ENCODE measurements around the gene ARL9.

Gene ARL9

DNA sequence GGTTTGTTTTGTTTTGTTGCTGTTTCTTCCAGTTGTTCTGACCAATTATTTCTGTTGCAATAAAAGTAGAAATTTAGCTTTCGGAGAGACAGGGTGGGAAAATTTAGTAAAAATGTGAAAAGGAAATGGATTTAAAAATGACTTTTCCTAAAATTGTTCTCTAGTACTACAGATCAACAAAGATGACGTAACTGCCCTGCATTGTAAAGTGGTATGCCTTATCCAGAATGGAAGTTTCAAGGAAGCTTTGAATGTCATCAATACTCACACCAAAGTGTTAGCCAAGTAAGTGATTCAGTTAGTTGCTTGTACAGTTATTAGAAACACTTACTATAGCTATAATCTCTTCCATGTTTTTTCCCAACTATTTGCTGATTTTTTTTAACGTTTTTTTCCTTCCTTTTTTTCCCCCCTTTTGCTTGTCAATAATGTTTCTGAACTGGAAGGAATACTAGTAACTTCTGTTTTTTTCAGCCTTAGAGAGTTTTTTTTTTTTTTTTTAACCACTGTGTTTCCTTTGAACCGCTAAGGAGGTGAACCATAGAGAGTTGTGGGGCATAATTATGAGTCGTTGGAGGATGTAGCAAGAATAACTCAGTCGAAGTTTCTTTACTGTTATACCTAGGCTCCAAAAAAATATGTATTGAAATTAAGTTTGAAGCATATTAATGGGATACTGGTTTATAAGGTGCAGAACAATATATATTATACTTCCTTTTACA lies 35.9 kb upstream of the ARL9 start:
- Histone ChIP-seq H3K23ac (ENCODE audit: low read length) (no peak overlapping the region), H3K79me1 (ENCODE audit: low read length) (peaks cover 11% of the 10 kb centered on the region), H3K27ac (ENCODE audit: low read depth, low read length) (no peak overlapping the region), H4K8ac (ENCODE audit: low read depth, low read length) (no peak overlapping the region), H3K18ac (ENCODE audit: low read length) (no peak overlapping the region), H3K79me2 (ENCODE audit: control insufficient read depth, insufficient read depth, low read length) (peaks cover 33% of the 10 kb centered on the region), H2BK15ac (replicated peaks; ENCODE audit: low read depth) (no peak overlapping the region), H3K27me3 (ENCODE audit: insufficient read depth, low read length, poor library complexity) (no peaks in the 10 kb centered on the region), H3K36me3 (ENCODE audit: control insufficient read depth, insufficient read depth, low read length) (peaks cover 4% of the 10 kb centered on the region), H2BK5ac (ENCODE audit: low read length) (no peak overlapping the region), H3K4me3 (ENCODE audit: low read length) (no peak overlapping the region), H3K4me2 (ENCODE audit: low read length) (no peak overlapping the region), H2AK5ac (ENCODE audit: low read length) (no peak overlapping the region), H3K56ac (ENCODE audit: low read length) (no peak overlapping the region), H4K5ac (ENCODE audit: low read length) (no peak overlapping the region), H3K9ac (ENCODE audit: low read length) (no peak overlapping the region), H3K4ac (ENCODE audit: low read depth, low read length) (no peak overlapping the region), H2BK120ac (ENCODE audit: low read depth, low read length) (no peak overlapping the region), H3K4me1 (ENCODE audit: control insufficient read depth, low read depth, low read length) (peaks cover 2% of the 10 kb centered on the region)
- no peak for DNase-seq
- WGBS (ENCODE audit: extremely low coverage, insufficient coverage, low lambda C conversion rate), result no CpG with 5 or more reads among the region's 6 CpGs

DNA sequence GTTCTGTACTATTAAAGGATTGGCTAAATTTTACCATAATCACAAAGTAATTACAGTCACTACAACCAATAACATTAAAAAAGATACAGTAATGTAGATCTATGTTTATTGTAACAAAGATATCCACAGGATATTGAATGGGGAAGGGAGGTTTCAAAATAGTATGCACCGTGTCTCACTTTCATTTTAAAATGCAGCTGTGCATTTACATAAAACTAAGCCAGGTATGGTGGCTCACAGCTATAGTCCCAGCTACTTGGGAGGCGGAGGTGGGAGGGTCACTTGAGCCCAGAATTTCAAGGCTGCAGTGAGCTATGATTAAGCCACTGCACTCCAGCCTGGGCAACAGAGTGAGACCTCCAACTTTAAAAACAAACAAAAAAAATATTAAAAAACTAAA lies 29.7 kb upstream of the ARL9 start:
- H3K4me2 ChIP-seq (ENCODE audit: low read length), result no peak overlapping the region
- no peak overlapping the region for H3K4ac ChIP-seq (ENCODE audit: low read depth, low read length)
- H3K36me3 ChIP-seq (ENCODE audit: control insufficient read depth, insufficient read depth, low read length), result peaks cover 8% of the 10 kb centered on the region
- no peak for DNase-seq
- no peaks in the 10 kb centered on the region for H3K27me3 ChIP-seq (ENCODE audit: insufficient read depth, low read length, poor library complexity)
- H3K23ac ChIP-seq (ENCODE audit: low read length), result no peak overlapping the region
- no CpG with 5 or more reads among the region's 2 CpGs for WGBS (ENCODE audit: extremely low coverage, insufficient coverage, low lambda C conversion rate)
- no peak overlapping the region for H3K27ac ChIP-seq (ENCODE audit: low read depth, low read length)
- no peak overlapping the region for H3K56ac ChIP-seq (ENCODE audit: low read length)
- H2BK5ac ChIP-seq (ENCODE audit: low read length), result no peak overlapping the region
- H4K8ac ChIP-seq (ENCODE audit: low read depth, low read length), result no peak overlapping the region
- H4K5ac ChIP-seq (ENCODE audit: low read length), result no peak overlapping the region
- H2BK15ac ChIP-seq (replicated peaks; ENCODE audit: low read depth), result no peak overlapping the region
- no peak overlapping the region for H2AK5ac ChIP-seq (ENCODE audit: low read length)
- H3K79me2 ChIP-seq (ENCODE audit: control insufficient read depth, insufficient read depth, low read length), result no peaks in the 10 kb centered on the region
- H3K4me3 ChIP-seq (ENCODE audit: low read length), result no peak overlapping the region
- no peak overlapping the region for H2BK120ac ChIP-seq (ENCODE audit: low read depth, low read length)
- H3K9ac ChIP-seq (ENCODE audit: low read length), result no peak overlapping the region
- peaks cover 2% of the 10 kb centered on the region for H3K79me1 ChIP-seq (ENCODE audit: low read length)
- H3K4me1 ChIP-seq (ENCODE audit: control insufficient read depth, low read depth, low read length), result no peaks in the 10 kb centered on the region
- H3K18ac ChIP-seq (ENCODE audit: low read length), result no peak overlapping the region

DNA sequence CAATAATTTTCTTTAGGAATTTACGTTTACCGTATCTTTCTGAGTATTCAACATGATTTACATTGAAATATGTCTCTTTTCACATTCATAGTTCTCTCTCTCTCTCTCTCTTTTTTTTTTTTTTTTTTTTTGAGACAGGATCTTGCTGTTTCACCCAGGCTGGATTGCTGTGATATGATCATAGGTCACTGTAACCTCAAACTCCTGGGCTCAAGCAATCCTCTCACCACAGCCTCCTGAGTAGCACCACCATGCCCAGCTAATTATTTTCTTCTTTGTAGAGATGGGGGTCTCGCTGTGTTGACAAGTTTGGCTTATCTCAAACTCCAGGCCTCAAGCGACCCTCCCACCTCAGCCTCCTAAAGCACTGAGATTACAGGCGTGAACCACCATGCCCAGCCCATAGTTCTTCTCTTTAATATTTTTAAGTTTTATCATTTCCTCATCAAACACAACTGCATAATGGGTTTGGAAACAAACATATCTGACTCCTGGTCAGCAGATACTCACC lies 28.3 kb upstream of the ARL9 start:
- H4K8ac ChIP-seq (ENCODE audit: low read depth, low read length), result no peak overlapping the region
- no peak overlapping the region for H2AK5ac ChIP-seq (ENCODE audit: low read length)
- no peak overlapping the region for H3K4me2 ChIP-seq (ENCODE audit: low read length)
- H3K4ac ChIP-seq (ENCODE audit: low read depth, low read length), result no peak overlapping the region
- H3K18ac ChIP-seq (ENCODE audit: low read length), result no peak overlapping the region
- H3K79me2 ChIP-seq (ENCODE audit: control insufficient read depth, insufficient read depth, low read length), result no peaks in the 10 kb centered on the region
- no peak overlapping the region for H3K56ac ChIP-seq (ENCODE audit: low read length)
- no peak overlapping the region for H2BK5ac ChIP-seq (ENCODE audit: low read length)
- no peak overlapping the region for H3K23ac ChIP-seq (ENCODE audit: low read length)
- no peak overlapping the region for H3K27ac ChIP-seq (ENCODE audit: low read depth, low read length)
- no CpG with 5 or more reads among the region's 5 CpGs for WGBS (ENCODE audit: extremely low coverage, insufficient coverage, low lambda C conversion rate)
- H4K5ac ChIP-seq (ENCODE audit: low read length), result no peak overlapping the region
- H3K4me3 ChIP-seq (ENCODE audit: low read length), result no peak overlapping the region
- H3K4me1 ChIP-seq (ENCODE audit: control insufficient read depth, low read depth, low read length), result no peaks in the 10 kb centered on the region
- no peak overlapping the region for H3K9ac ChIP-seq (ENCODE audit: low read length)
- H3K27me3 ChIP-seq (ENCODE audit: insufficient read depth, low read length, poor library complexity), result no peaks in the 10 kb centered on the region
- peaks cover 5% of the 10 kb centered on the region for H3K36me3 ChIP-seq (ENCODE audit: control insufficient read depth, insufficient read depth, low read length)
- H2BK120ac ChIP-seq (ENCODE audit: low read depth, low read length), result no peak overlapping the region
- no peak for DNase-seq
- H2BK15ac ChIP-seq (replicated peaks; ENCODE audit: low read depth), result no peak overlapping the region
- no peaks in the 10 kb centered on the region for H3K79me1 ChIP-seq (ENCODE audit: low read length)

DNA sequence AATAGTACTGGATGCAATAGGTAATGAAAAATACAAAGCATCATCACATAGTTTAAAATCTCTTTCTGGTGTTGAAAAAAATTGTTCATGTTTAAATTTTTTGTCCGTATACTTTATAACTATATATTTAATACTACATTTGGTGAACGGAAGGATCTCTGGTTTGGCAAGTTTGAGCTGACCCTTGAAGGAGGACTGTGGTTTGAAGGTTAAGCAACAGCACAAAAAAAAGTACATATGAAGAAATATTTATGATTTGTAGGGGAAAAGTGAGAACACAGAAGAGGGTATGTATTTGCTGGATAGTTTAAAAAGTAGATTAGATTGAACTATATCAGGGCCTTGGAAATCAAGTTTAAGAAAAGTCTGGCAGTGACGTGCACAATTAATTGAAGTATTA lies 24.9 kb upstream of the ARL9 start:
- Histone ChIP-seq H3K18ac (ENCODE audit: low read length) (no peak overlapping the region), H2BK15ac (replicated peaks; ENCODE audit: low read depth) (no peak overlapping the region), H2BK5ac (ENCODE audit: low read length) (no peak overlapping the region), H4K5ac (ENCODE audit: low read length) (no peak overlapping the region), H3K4me3 (ENCODE audit: low read length) (no peak overlapping the region), H3K4me2 (ENCODE audit: low read length) (no peak overlapping the region), H3K9ac (ENCODE audit: low read length) (no peak overlapping the region), H2AK5ac (ENCODE audit: low read length) (no peak overlapping the region), H3K36me3 (ENCODE audit: control insufficient read depth, insufficient read depth, low read length) (peaks cover 5% of the 10 kb centered on the region), H3K27ac (ENCODE audit: low read depth, low read length) (no peak overlapping the region), H4K8ac (ENCODE audit: low read depth, low read length) (no peak overlapping the region), H3K56ac (ENCODE audit: low read length) (no peak overlapping the region), H3K79me1 (ENCODE audit: low read length) (no peaks in the 10 kb centered on the region), H3K4me1 (ENCODE audit: control insufficient read depth, low read depth, low read length) (no peaks in the 10 kb centered on the region), H3K79me2 (ENCODE audit: control insufficient read depth, insufficient read depth, low read length) (no peaks in the 10 kb centered on the region), H3K23ac (ENCODE audit: low read length) (no peak overlapping the region), H2BK120ac (ENCODE audit: low read depth, low read length) (no peak overlapping the region), H3K27me3 (ENCODE audit: insufficient read depth, low read length, poor library complexity) (no peaks in the 10 kb centered on the region), H3K4ac (ENCODE audit: low read depth, low read length) (no peak overlapping the region)
- no peak for DNase-seq
- no CpG with 5 or more reads among the region's 3 CpGs for WGBS (ENCODE audit: extremely low coverage, insufficient coverage, low lambda C conversion rate)

DNA sequence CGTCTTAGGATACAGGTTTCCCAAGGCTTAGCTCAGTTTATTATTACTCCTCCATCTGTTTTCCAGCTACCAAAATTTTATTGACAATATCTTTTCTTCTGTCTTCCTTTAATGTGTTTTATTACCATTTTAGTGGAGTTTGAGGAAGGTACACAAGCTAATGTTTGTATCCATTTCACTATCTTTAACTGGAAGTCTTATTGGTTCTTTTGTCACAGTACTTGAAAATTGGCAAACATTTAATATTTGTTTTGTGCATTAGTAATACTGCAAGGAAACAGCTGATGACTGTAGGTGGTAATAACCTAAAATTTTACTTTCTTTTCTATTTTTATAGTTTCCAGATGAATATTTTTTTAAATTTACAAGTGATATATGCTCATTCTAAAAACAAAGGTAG lies 9.3 kb upstream of the ARL9 start:
- H3K27me3 ChIP-seq (ENCODE audit: insufficient read depth, low read length, poor library complexity), result no peaks in the 10 kb centered on the region
- no peak overlapping the region for H2AK5ac ChIP-seq (ENCODE audit: low read length)
- H3K4ac ChIP-seq (ENCODE audit: low read depth, low read length), result no peak overlapping the region
- no peak overlapping the region for H4K8ac ChIP-seq (ENCODE audit: low read depth, low read length)
- H3K4me2 ChIP-seq (ENCODE audit: low read length), result no peak overlapping the region
- no peak overlapping the region for H3K9ac ChIP-seq (ENCODE audit: low read length)
- H3K79me1 ChIP-seq (ENCODE audit: low read length), result no peaks in the 10 kb centered on the region
- H3K18ac ChIP-seq (ENCODE audit: low read length), result no peak overlapping the region
- H3K79me2 ChIP-seq (ENCODE audit: control insufficient read depth, insufficient read depth, low read length), result no peaks in the 10 kb centered on the region
- H3K4me1 ChIP-seq (ENCODE audit: control insufficient read depth, low read depth, low read length), result no peaks in the 10 kb centered on the region
- no peak overlapping the region for H3K27ac ChIP-seq (ENCODE audit: low read depth, low read length)
- peaks cover 4% of the 10 kb centered on the region for H3K36me3 ChIP-seq (ENCODE audit: control insufficient read depth, insufficient read depth, low read length)
- DNase-seq, result no peak
- no peak overlapping the region for H2BK120ac ChIP-seq (ENCODE audit: low read depth, low read length)
- no peak overlapping the region for H3K4me3 ChIP-seq (ENCODE audit: low read length)
- H2BK15ac ChIP-seq (replicated peaks; ENCODE audit: low read depth), result no peak overlapping the region
- no peak overlapping the region for H3K23ac ChIP-seq (ENCODE audit: low read length)
- H2BK5ac ChIP-seq (ENCODE audit: low read length), result no peak overlapping the region
- WGBS (ENCODE audit: extremely low coverage, insufficient coverage, low lambda C conversion rate), result no CpG with 5 or more reads among the region's 1 CpG
- no peak overlapping the region for H3K56ac ChIP-seq (ENCODE audit: low read length)
- no peak overlapping the region for H4K5ac ChIP-seq (ENCODE audit: low read length)

DNA sequence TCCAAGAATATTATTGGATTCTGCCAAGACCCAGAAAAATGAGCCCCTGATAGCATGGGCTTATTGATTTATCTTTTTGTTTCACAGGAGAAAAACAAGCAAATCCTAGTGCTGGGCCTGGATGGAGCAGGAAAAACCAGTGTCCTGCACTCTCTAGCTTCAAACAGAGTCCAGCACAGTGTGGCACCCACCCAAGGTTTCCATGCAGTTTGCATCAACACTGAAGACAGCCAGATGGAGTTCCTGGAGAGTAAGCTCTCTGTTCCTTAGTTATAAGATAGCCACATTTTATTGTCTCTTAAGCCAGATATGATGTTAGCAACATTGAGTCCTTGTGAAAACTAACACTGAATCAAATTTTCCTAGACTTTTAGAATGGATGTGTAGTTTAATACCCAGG lies 5.5 kb downstream of the ARL9 start:
- Histone ChIP-seq H3K4me1 (ENCODE audit: control insufficient read depth, low read depth, low read length) (no peaks in the 10 kb centered on the region), H3K23ac (ENCODE audit: low read length) (no peak overlapping the region), H3K27me3 (ENCODE audit: insufficient read depth, low read length, poor library complexity) (peaks cover 2% of the 10 kb centered on the region), H3K27ac (ENCODE audit: low read depth, low read length) (no peak overlapping the region), H3K56ac (ENCODE audit: low read length) (no peak overlapping the region), H2BK5ac (ENCODE audit: low read length) (no peak overlapping the region), H2BK15ac (replicated peaks; ENCODE audit: low read depth) (no peak overlapping the region), H2AK5ac (ENCODE audit: low read length) (no peak overlapping the region), H3K79me1 (ENCODE audit: low read length) (no peaks in the 10 kb centered on the region), H3K4me3 (ENCODE audit: low read length) (no peak overlapping the region), H3K4me2 (ENCODE audit: low read length) (no peak overlapping the region), H3K4ac (ENCODE audit: low read depth, low read length) (no peak overlapping the region), H3K79me2 (ENCODE audit: control insufficient read depth, insufficient read depth, low read length) (no peaks in the 10 kb centered on the region), H4K8ac (ENCODE audit: low read depth, low read length) (no peak overlapping the region), H3K9ac (ENCODE audit: low read length) (no peak overlapping the region), H4K5ac (ENCODE audit: low read length) (no peak overlapping the region), H3K18ac (ENCODE audit: low read length) (no peak overlapping the region), H2BK120ac (ENCODE audit: low read depth, low read length) (no peak overlapping the region), H3K36me3 (ENCODE audit: control insufficient read depth, insufficient read depth, low read length) (no peaks in the 10 kb centered on the region)
- no peak for DNase-seq
